ENCODE data around the gene IMMP2L.

DNA sequence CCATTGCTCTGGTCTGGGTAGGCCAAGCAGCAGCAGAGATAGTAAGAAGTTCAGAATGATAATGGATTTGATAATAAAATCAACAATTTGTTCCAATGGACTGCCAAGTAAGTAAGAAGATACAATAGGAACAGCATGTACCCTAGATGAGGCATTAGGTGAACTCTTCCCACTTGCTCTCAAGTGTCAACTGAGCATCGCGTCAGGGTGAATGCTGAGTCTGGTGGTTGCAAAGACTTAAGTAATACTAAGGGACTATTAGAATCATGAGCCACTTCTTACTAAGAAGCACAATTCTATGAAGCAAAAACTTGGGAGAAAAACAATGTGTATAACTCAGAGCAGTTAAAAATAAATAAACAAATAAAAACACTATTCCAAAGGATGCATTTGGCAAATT lies 416.8 kb downstream of the IMMP2L start:
- TF ChIP-seq, protein P1, sequence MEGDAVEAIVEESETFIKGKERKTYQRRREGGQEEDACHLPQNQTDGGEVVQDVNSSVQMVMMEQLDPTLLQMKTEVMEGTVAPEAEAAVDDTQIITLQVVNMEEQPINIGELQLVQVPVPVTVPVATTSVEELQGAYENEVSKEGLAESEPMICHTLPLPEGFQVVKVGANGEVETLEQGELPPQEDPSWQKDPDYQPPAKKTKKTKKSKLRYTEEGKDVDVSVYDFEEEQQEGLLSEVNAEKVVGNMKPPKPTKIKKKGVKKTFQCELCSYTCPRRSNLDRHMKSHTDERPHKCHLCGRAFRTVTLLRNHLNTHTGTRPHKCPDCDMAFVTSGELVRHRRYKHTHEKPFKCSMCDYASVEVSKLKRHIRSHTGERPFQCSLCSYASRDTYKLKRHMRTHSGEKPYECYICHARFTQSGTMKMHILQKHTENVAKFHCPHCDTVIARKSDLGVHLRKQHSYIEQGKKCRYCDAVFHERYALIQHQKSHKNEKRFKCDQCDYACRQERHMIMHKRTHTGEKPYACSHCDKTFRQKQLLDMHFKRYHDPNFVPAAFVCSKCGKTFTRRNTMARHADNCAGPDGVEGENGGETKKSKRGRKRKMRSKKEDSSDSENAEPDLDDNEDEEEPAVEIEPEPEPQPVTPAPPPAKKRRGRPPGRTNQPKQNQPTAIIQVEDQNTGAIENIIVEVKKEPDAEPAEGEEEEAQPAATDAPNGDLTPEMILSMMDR (IDR thresholded peaks at IDR 0.05): no peak
- no peak for TF ChIP-seq EZH2 (IDR thresholded peaks at IDR 0.05)
